Kidney (tissue), 14 donors: Measurements from ENCODE around the gene KIAA0825. TPM values are rescaled to one million over a fixed set of nuclear protein-coding genes. Genes with fewer than 3 reads are reported as not detected.

ENCODE experiments used
- DNase-seq, 5 donors: peaks; one replicate each; pipeline ENCODE4 v3.0.0-alpha.2; 2013 to 2020
- FAIRE-seq: peaks from 2 replicates; lab custom pipeline; 2012; peaks lifted over from hg19 to GRCh38; lab: Jason Lieb, UNC
- H3K27ac ChIP-seq, 2 donors: one replicate each; pipeline ENCODE4 v1.7.0; 2013; ENCODE audit warnings: low read depth in 2 of 2, low read length in 2 of 2, inconsistent platforms in 1 of 2
- H3K27me3 ChIP-seq: one replicate; pipeline ENCODE4 v1.7.1; 2013; ENCODE audit warnings: low read length, inconsistent platforms; ENCODE audit not compliant: control insufficient read depth, insufficient read depth
- H3K36me3 ChIP-seq, 3 donors: one replicate each; pipeline versions ENCODE4 v1.7.0 to v1.7.1; 2013; ENCODE audit warnings: low read length in 3 of 3, control low read depth in 1 of 3, inconsistent platforms in 1 of 3; ENCODE audit not compliant: insufficient read depth in 3 of 3, control insufficient read depth in 2 of 3
- H3K4me1 ChIP-seq, 3 donors: one replicate each; pipeline versions ENCODE4 v1.7.0 to v1.7.1; 2013; ENCODE audit warnings: low read length in 3 of 3, inconsistent platforms in 1 of 3, low read depth in 1 of 3; ENCODE audit not compliant: control insufficient read depth in 2 of 3, insufficient read depth in 2 of 3
- H3K4me3 ChIP-seq, 3 donors: one replicate each; pipeline versions ENCODE4 v1.7.0 to v1.8.1; 2013; ENCODE audit warnings: low read length in 3 of 3, control low read depth in 1 of 3, inconsistent platforms in 1 of 3
- H3K9ac ChIP-seq, 3 donors: one replicate each; pipeline versions ENCODE4 v1.7.0 to v1.7.1; 2013; ENCODE audit warnings: low read length in 3 of 3, control low read depth in 1 of 3, inconsistent platforms in 1 of 3
- H3K9me3 ChIP-seq, 3 donors: one replicate each; pipeline versions ENCODE4 v1.7.0 to v1.7.1; 2013; ENCODE audit warnings: low read length in 3 of 3, control low read depth in 1 of 3, inconsistent platforms in 1 of 3; ENCODE audit not compliant: control insufficient read depth in 2 of 3, insufficient read depth in 1 of 3
- CTCF ChIP-seq: IDR thresholded peaks from 3 replicates; pipeline ENCODE4 v1.5.1; 2012; ENCODE audit warnings: mild to moderate bottlenecking, moderate library complexity, borderline replicate concordance; ENCODE audit not compliant: insufficient read depth; ENCODE audit errors: extremely low read depth
- intact Hi-C: fragments of 100-400 bp; cut with DNase I; formaldehyde crosslinking; loops from one replicate; pipeline ENCODE4 v1.11.1; 2022
- polyA plus RNA-seq: library from polyadenylated mRNA; stranded (reverse); fragments of 350-450 nt; fragmentation: Illumina TruSeq; extraction: RNeasy Lipid Tissue Mini Kit (QIAGEN cat#74804); gene quantifications from one replicate; pipeline ENCODE4 v1.2.3, GENCODE V29; 2014; ENCODE audit warnings: low read depth, low replicate concordance; ENCODE audit not compliant: insufficient read depth
- total RNA-seq: library from RNA; stranded (reverse); fragmentation: NEBNext Ultra II Directional; extraction: Animal tissue kit (Norgen Biotek cat#: 25700); gene quantifications from one replicate; pipeline ENCODE4 v1.2.1, GENCODE V29; 2021
- donor health status: control.
- donor health status: control.
- donor health status: control.
- donor health status: control.
- donor health status: control.
- donor health status: DM: yes; HTN: yes; CAD: no.
- donor health status: Normal renal cell carcinoma (clear cell type).

The KIAA0825 gene
- total and polyA plus RNA-seq, 2 donors from 2014 or later, result 0.80 to 5.4 TPM

- no peaks in the 10 kb centered on the region for H3K27me3 ChIP-seq
- FAIRE-seq, result no peak
- no peaks in the 10 kb centered on the region for H3K36me3 ChIP-seq
- DNase-seq, result no peak
- H3K9ac ChIP-seq, result no peak overlapping the region
- no peaks in the 10 kb centered on the region for H3K9me3 ChIP-seq
- TF ChIP-seq CTCF, result no peak
- H3K4me1 ChIP-seq, result no peaks in the 10 kb centered on the region
- intact Hi-C loops, result no loop called here
- H3K4me3 ChIP-seq, result no peak overlapping the region
- no peak overlapping the region for H3K27ac ChIP-seq
Measured at GRCh38 chr5:94499806-94500205, 118.6 kb downstream of the KIAA0825 start.

- H3K9ac ChIP-seq, result no peak overlapping the region
- H3K4me1 ChIP-seq, result no peaks in the 10 kb centered on the region
- no peak overlapping the region for H3K4me3 ChIP-seq
- intact Hi-C loops, result no loop called here
- no peaks in the 10 kb centered on the region for H3K36me3 ChIP-seq
- no peak for TF ChIP-seq CTCF
- no peaks in the 10 kb centered on the region for H3K27me3 ChIP-seq
- no peak overlapping the region for H3K27ac ChIP-seq
- H3K9me3 ChIP-seq, result no peaks in the 10 kb centered on the region
- FAIRE-seq (no peak), DNase-seq (no peak)
Measured at GRCh38 chr5:94498199-94498598, 120.2 kb downstream of the KIAA0825 start.

GRCh38 chr5:94485067-94485466, 133.3 kb downstream of the KIAA0825 start:
- no peak for FAIRE-seq
- intact Hi-C loops, result no loop called here

More at GRCh38 chr5:94485067-94485466, 133.3 kb downstream of the KIAA0825 start:
- no peaks in the 10 kb centered on the region for H3K9me3 ChIP-seq
- H3K4me1 ChIP-seq, result no peaks in the 10 kb centered on the region
- no peak overlapping the region for H3K27ac ChIP-seq
- TF ChIP-seq CTCF, result no peak
- no peaks in the 10 kb centered on the region for H3K27me3 ChIP-seq
- no peak overlapping the region for H3K4me3 ChIP-seq
- H3K9ac ChIP-seq, result no peak overlapping the region
- no peaks in the 10 kb centered on the region for H3K36me3 ChIP-seq
- no peak for DNase-seq
